Stomach (tissue), 9 donors: ENCODE measurements around the gene ARSI. TPM values are rescaled to one million over a fixed set of nuclear protein-coding genes. Genes with fewer than 3 reads are reported as not detected.

Experiments used
- DNase-seq, 2 donors: peaks; one replicate each; pipeline versions ENCODE4 v3.0.0 to v3.0.0-alpha.2; 2013 to 2019
- H3K27ac ChIP-seq, 5 donors: fragments of 200-600 bp in 4 of 5; sonication (generic) in 4 of 5; one replicate each; pipeline ENCODE4 v1.5.1; 2013 to 2019; ENCODE audit warnings: mild to moderate bottlenecking in 1 of 5, moderate library complexity in 1 of 5
- H3K27me3 ChIP-seq, 3 donors: fragments of 200-600 bp; sonication (generic); one replicate each; pipeline ENCODE4 v1.5.1; 2017 to 2019; ENCODE audit warnings: mixed run types in 1 of 3
- H3K36me3 ChIP-seq, 4 donors: fragments of 200-600 bp; sonication (generic); 1 replicate in 3 of 4; 2 replicates in 1 of 4; pipeline ENCODE4 v1.5.1; 2016 to 2019
- H3K4me1 ChIP-seq, 4 donors: fragments of 200-600 bp; sonication (generic); one replicate each; pipeline ENCODE4 v1.5.1; 2016 to 2019
- H3K4me3 ChIP-seq, 4 donors: fragments of 200-600 bp; sonication (generic) in 3 of 4; one replicate each; pipeline ENCODE4 v1.5.1; 2016 to 2019; ENCODE audit warnings: mild to moderate bottlenecking in 1 of 4
- H3K9me3 ChIP-seq, 4 donors: fragments of 200-600 bp; sonication (generic); one replicate each; pipeline ENCODE4 v1.5.1; 2016 to 2019
- CTCF ChIP-seq, 7 experiments: fragments of 450-650 bp in 4 of 7; fragments of 200-600 bp in 3 of 7; sonication (generic) in 3 of 7; IDR thresholded peaks; one replicate each; pipeline ENCODE4 v1.5.1; 2016 to 2019; ENCODE audit warnings: antibody characterized with exemption in 7 of 7, control low read depth in 2 of 7, mild to moderate bottlenecking in 1 of 7
- EP300 ChIP-seq: sonication (generic); formaldehyde crosslinking; IDR thresholded peaks from one replicate; pipeline ENCODE4 v1.6.1; 2017; ENCODE audit warnings: antibody characterized with exemption
- POLR2A ChIP-seq, 4 donors: fragments of 450-650 bp; IDR thresholded peaks; one replicate each; pipeline ENCODE4 v1.6.1; 2016; ENCODE audit warnings: antibody characterized with exemption in 4 of 4, control low read depth in 2 of 4, mild to moderate bottlenecking in 1 of 4, moderate library complexity in 1 of 4
- POLR2AphosphoS5 ChIP-seq, 3 donors: sonication (generic); formaldehyde crosslinking; IDR thresholded peaks; one replicate each; pipeline ENCODE4 v1.6.1; 2016; ENCODE audit warnings: antibody characterized with exemption in 3 of 3
- WGBS, 5 donors: extraction: QIAGEN DNeasy Blood & Tissue Kit in 3 of 5; methylation state at CpG; one replicate each; pipeline versions ENCODE4 v1.1.5 to v1.1.7; 2013 to 2018; 5-methylcytosine and 5-hydroxymethylcytosine counted together
- intact Hi-C: fragments of 100-400 bp; cut with DNase I; formaldehyde crosslinking; loops from one replicate; pipeline ENCODE4 v1.15.1; 2023; ENCODE audit warnings: low total_unique reads
- polyA plus RNA-seq, 3 donors: library from polyadenylated mRNA; stranded (reverse); fragments of 200-250 nt; gene quantifications; one replicate each; pipeline ENCODE4 v1.2.3, GENCODE V29; 2013
- total RNA-seq, 5 donors: library from RNA; depleted of rRNA; stranded (reverse); fragments of >200 nt; gene quantifications; one replicate each; pipeline versions ENCODE4 v1.1.0 to v1.2.3, GENCODE V29; 2014 to 2016
- donor health status: healthy with polysubstance abuse.
- donor health status: Bipolar disorder and iron deficiency.
- donor health status: healthy.

ARSI gene
- total and polyA plus RNA-seq, 8 donors: 0.35 to 7.0 (median 1.7) TPM; not detected in 3

- H3K9me3 ChIP-seq: no peaks in the 10 kb centered on the region
- intact Hi-C loops: no loop called here
- H3K27ac ChIP-seq: no peak overlapping the region
- no peak overlapping the region for H3K4me3 ChIP-seq
- DNase-seq: no peak
- no peaks in the 10 kb centered on the region for H3K36me3 ChIP-seq
- H3K4me1 ChIP-seq: peaks cover 0 to 13% (median 5%) of the 10 kb centered on the region in 4 donors
- H3K27me3 ChIP-seq: no peaks in the 10 kb centered on the region
- TF ChIP-seq EP300: no peak
- TF ChIP-seq POLR2AphosphoS5 (IDR thresholded peaks at IDR 0.05): no peak
- TF ChIP-seq POLR2A (IDR thresholded peaks at IDR 0.05): no peak
- TF ChIP-seq CTCF (IDR thresholded peaks at IDR 0.05): no peak
- 64 to 95% (median 78%) methylated on average over 8 of the region's 8 CpGs for WGBS, 5 donors
Measured at GRCh38 chr5:150323819-150324218, 21.1 kb upstream of the ARSI start.

- TF ChIP-seq POLR2A (IDR thresholded peaks at IDR 0.05) (no peak), EP300 (no peak), POLR2AphosphoS5 (IDR thresholded peaks at IDR 0.05) (no peak), CTCF (IDR thresholded peaks at IDR 0.05) (no peak)
- H3K27me3 ChIP-seq: no peaks in the 10 kb centered on the region
- no peaks in the 10 kb centered on the region for H3K9me3 ChIP-seq
- no peak overlapping the region for H3K27ac ChIP-seq
- intact Hi-C loops: no loop called here
- no peak for DNase-seq
- H3K4me3 ChIP-seq: no peak overlapping the region
- no peaks in the 10 kb centered on the region for H3K36me3 ChIP-seq
- 77 to 86% (median 83%) methylated on average over 6 of the region's 6 CpGs for WGBS, 5 donors
- H3K4me1 ChIP-seq: peaks cover 0 to 13% (median 5%) of the 10 kb centered on the region in 4 donors
Measured at GRCh38 chr5:150323092-150323491, 20.4 kb upstream of the ARSI start.

- no peak overlapping the region for H3K27ac ChIP-seq
- no peaks in the 10 kb centered on the region for H3K36me3 ChIP-seq
- no peaks in the 10 kb centered on the region for H3K27me3 ChIP-seq
- no peaks in the 10 kb centered on the region for H3K9me3 ChIP-seq
- intact Hi-C loops: no loop called here
- H3K4me3 ChIP-seq: no peak overlapping the region
- no peak for DNase-seq
- TF ChIP-seq CTCF (IDR thresholded peaks at IDR 0.05): no peak
- no peak for TF ChIP-seq POLR2A (IDR thresholded peaks at IDR 0.05)
- no peak for TF ChIP-seq EP300
- no peak for TF ChIP-seq POLR2AphosphoS5 (IDR thresholded peaks at IDR 0.05)
- peaks cover 0 to 13% (median 5%) of the 10 kb centered on the region in 4 donors for H3K4me1 ChIP-seq
Measured at GRCh38 chr5:150322202-150322601, 19.5 kb upstream of the ARSI start.

GRCh38 chr5:150321784-150322183 is 19.1 kb upstream of the ARSI start:
- intact Hi-C loops: no loop called here
- TF ChIP-seq EP300: no peak
- no peak for TF ChIP-seq POLR2A (IDR thresholded peaks at IDR 0.05)
- TF ChIP-seq POLR2AphosphoS5 (IDR thresholded peaks at IDR 0.05): no peak
- no peak for TF ChIP-seq CTCF (IDR thresholded peaks at IDR 0.05)
- WGBS, 5 donors: 73 to 78% (median 75%) methylated on average over 1 of the region's 1 CpG

More at GRCh38 chr5:150321784-150322183, 19.1 kb upstream of the ARSI start:
- no peaks in the 10 kb centered on the region for H3K36me3 ChIP-seq
- H3K4me1 ChIP-seq: peaks cover 0 to 13% (median 5%) of the 10 kb centered on the region in 4 donors
- H3K27ac ChIP-seq: no peak overlapping the region
- no peak overlapping the region for H3K4me3 ChIP-seq
- no peak for DNase-seq
- no peaks in the 10 kb centered on the region for H3K9me3 ChIP-seq
- no peaks in the 10 kb centered on the region for H3K27me3 ChIP-seq
